Tibial nerve (tissue), 4 donors: ENCODE measurements around the gene ZMIZ2.

Experiments
- CTCF ChIP-seq, 5 experiments: fragments of 200-600 bp in 3 of 5; fragments of 450-650 bp in 2 of 5; sonication (generic) in 3 of 5; IDR thresholded peaks; one replicate each; pipeline ENCODE4 v1.5.1; 2016 to 2019; ENCODE audit warnings: antibody characterized with exemption in 5 of 5, mild to moderate bottlenecking in 3 of 5, moderate library complexity in 2 of 5
- EP300 ChIP-seq, 2 donors: sonication (generic); formaldehyde crosslinking; IDR thresholded peaks; one replicate each; pipeline ENCODE4 v1.6.1; 2017; ENCODE audit warnings: antibody characterized with exemption in 2 of 2, mild to moderate bottlenecking in 1 of 2
- POLR2A ChIP-seq, 2 donors: fragments of 450-650 bp; IDR thresholded peaks; one replicate each; pipeline ENCODE4 v1.6.1; 2017; ENCODE audit warnings: antibody characterized with exemption in 2 of 2, mild to moderate bottlenecking in 2 of 2, moderate library complexity in 2 of 2

GRCh38 chr7:44750921-44751571 is 2.4 kb downstream of the ZMIZ2 start:
- TF ChIP-seq POLR2A (IDR thresholded peaks at IDR 0.05) (no peak), CTCF (IDR thresholded peaks at IDR 0.05) (no peak), EP300 (IDR thresholded peaks at IDR 0.05) (no peak)
